ENCODE results near the gene TYRO3.

DNA sequence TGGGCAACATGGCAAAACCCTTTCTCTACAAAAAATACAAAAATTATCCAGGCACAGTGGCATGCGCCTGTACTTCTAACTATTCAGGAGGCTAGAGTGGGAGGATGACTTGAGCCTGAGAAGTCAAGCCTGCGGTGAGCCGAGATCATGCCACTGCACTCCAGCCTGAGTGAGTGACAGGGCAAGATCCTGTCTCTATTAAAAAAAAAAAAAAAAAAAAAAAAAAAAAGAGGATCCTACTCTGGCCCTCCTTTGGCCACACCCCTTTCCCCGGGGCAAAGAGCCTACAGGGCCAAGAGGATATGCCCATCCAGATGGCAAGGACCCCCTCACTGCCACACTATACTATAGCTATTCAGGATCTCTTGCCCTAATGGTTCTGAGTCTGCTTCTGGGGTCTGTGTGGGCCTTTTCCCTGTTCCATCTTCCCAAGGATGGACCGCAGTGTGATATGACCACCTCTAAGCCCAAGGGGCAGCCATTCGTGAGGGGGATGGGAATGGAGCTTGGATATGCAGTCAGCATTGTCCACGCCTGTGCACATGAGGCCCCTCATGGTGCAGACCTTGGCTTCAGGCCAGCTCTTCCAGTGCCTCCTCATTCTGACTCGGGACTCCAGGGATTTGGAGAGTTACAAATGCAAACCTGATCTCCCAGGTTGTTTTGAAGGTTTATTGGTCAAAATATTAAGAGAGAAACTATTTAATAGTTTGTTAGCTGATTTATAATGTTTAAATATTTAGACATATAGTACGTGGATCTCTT lies 7.3 kb downstream of the TYRO3 start:
- TF ChIP-seq POLR2A (IDR thresholded peaks at IDR 0.05; ENCODE audit: low read length) (no peak), GATA1 (IDR thresholded peaks at IDR 0.05; ENCODE audit: low read depth, low read length) (no peak)

All from erythroblast (primary cell).